ENCODE results near the gene ARAP2. TPM values are rescaled to one million over a fixed set of nuclear protein-coding genes. Genes with fewer than 3 reads are reported as not detected.

The ARAP2 gene
- total RNA-seq, 1 experiment from 2014 or later, result 12.5 TPM

GRCh38 chr4:36277533-36277932 lies 33.2 kb upstream of the ARAP2 start:
- no peak overlapping the region for H3K4me3 ChIP-seq (ENCODE audit: low read length)
- H3K36me3 ChIP-seq (ENCODE audit: low read depth, low read length), result no peaks in the 10 kb centered on the region
- intact Hi-C loops (cut with micrococcal nuclease), result no loop called here
- CTCF ChIA-PET, result no interaction called here
- H3K4me2 ChIP-seq (ENCODE audit: low read length), result no peak overlapping the region
- ATAC-seq (no peak), DNase-seq (no peak)
- no peaks in the 10 kb centered on the region for H3K9me3 ChIP-seq (ENCODE audit: low read length)
- H2AFZ ChIP-seq (ENCODE audit: low read length), result no peak overlapping the region
- H3K4me1 ChIP-seq (ENCODE audit: insufficient read depth, low read length), result peaks cover 28% of the 10 kb centered on the region
- POLR2A ChIA-PET (ENCODE audit: unreplicated experiment), result no interaction called here
- H3K27me3 ChIP-seq (ENCODE audit: low read length), result no peaks in the 10 kb centered on the region
- no peak overlapping the region for H3K27ac ChIP-seq (ENCODE audit: low read length)
- H3K79me2 ChIP-seq (ENCODE audit: low read length), result no peaks in the 10 kb centered on the region
- TF ChIP-seq EZH2phosphoT487 (IDR thresholded peaks at IDR 0.05; ENCODE audit: borderline replicate concordance, low read length) (no peak), CTCF (conservative IDR thresholded peaks at IDR 0.05; ENCODE audit: low read depth, low read length) (no peak), EZH2 (IDR thresholded peaks at IDR 0.05; ENCODE audit: low read length, unreplicated experiment) (no peak)
- peaks cover 6% of the 10 kb centered on the region for H3F3A ChIP-seq (ENCODE audit: low read length, unreplicated experiment)
- H4K20me1 ChIP-seq (ENCODE audit: low read length), result no peaks in the 10 kb centered on the region
- no TSS peak for BruUV-seq (replicated peaks)
- H3K9ac ChIP-seq (ENCODE audit: low read length), result no peak overlapping the region
- no peaks in the 10 kb centered on the region for H3K9me2 ChIP-seq (replicated peaks; ENCODE audit: low read length)

GRCh38 chr4:36274158-36274557 lies 29.8 kb upstream of the ARAP2 start:
- no TSS peak for BruUV-seq (replicated peaks)

GRCh38 chr4:36273276-36273675 lies 29.0 kb upstream of the ARAP2 start:
- no peaks in the 10 kb centered on the region for H3K36me3 ChIP-seq (ENCODE audit: low read depth, low read length)
- H3K9me3 ChIP-seq (ENCODE audit: low read length), result no peaks in the 10 kb centered on the region
- intact Hi-C loops (cut with micrococcal nuclease), result no loop called here
- H3K9ac ChIP-seq (ENCODE audit: low read length), result no peak overlapping the region
- no peaks in the 10 kb centered on the region for H3K9me2 ChIP-seq (replicated peaks; ENCODE audit: low read length)
- H2AFZ ChIP-seq (ENCODE audit: low read length), result no peak overlapping the region
- ATAC-seq (peak; percentile 79), DNase-seq (peak; percentile 79)
- H3K4me1 ChIP-seq (ENCODE audit: insufficient read depth, low read length), result peaks cover 15% of the 10 kb centered on the region
- peaks cover 6% of the 10 kb centered on the region for H3F3A ChIP-seq (ENCODE audit: low read length, unreplicated experiment)
- BruUV-seq (replicated peaks), result no TSS peak
- no peaks in the 10 kb centered on the region for H3K27me3 ChIP-seq (ENCODE audit: low read length)
- H3K4me2 ChIP-seq (ENCODE audit: low read length), result peak overlapping the region; percentile 72
- H3K27ac ChIP-seq (ENCODE audit: low read length), result peak overlapping the region; percentile 68
- no peaks in the 10 kb centered on the region for H4K20me1 ChIP-seq (ENCODE audit: low read length)
- TF ChIP-seq EZH2 (IDR thresholded peaks at IDR 0.05; ENCODE audit: low read length, unreplicated experiment) (no peak), EZH2phosphoT487 (IDR thresholded peaks at IDR 0.05; ENCODE audit: borderline replicate concordance, low read length) (no peak), CTCF (conservative IDR thresholded peaks at IDR 0.05; ENCODE audit: low read depth, low read length) (no peak)
- H3K79me2 ChIP-seq (ENCODE audit: low read length), result no peaks in the 10 kb centered on the region
- ChIA-PET POLR2A (ENCODE audit: unreplicated experiment) (no interaction called here), CTCF (no interaction called here)
- no peak overlapping the region; the same call in 1 of the 2 replicates for H3K4me3 ChIP-seq (ENCODE audit: low read length)

More at GRCh38 chr4:36274158-36274557, 29.8 kb upstream of the ARAP2 start:
- ChIA-PET CTCF (no interaction called here), POLR2A (ENCODE audit: unreplicated experiment) (no interaction called here)
- Histone ChIP-seq H3K9ac (ENCODE audit: low read length) (no peak overlapping the region), H3K79me2 (ENCODE audit: low read length) (no peaks in the 10 kb centered on the region), H3K36me3 (ENCODE audit: low read depth, low read length) (no peaks in the 10 kb centered on the region), H3K4me1 (ENCODE audit: insufficient read depth, low read length) (peaks cover 15% of the 10 kb centered on the region), H3F3A (ENCODE audit: low read length, unreplicated experiment) (peaks cover 6% of the 10 kb centered on the region), H2AFZ (ENCODE audit: low read length) (no peak overlapping the region), H3K4me3 (ENCODE audit: low read length) (no peak overlapping the region), H3K9me3 (ENCODE audit: low read length) (no peaks in the 10 kb centered on the region), H3K4me2 (ENCODE audit: low read length) (peak overlapping the region; percentile 72), H3K9me2 (replicated peaks; ENCODE audit: low read length) (no peaks in the 10 kb centered on the region), H3K27me3 (ENCODE audit: low read length) (no peaks in the 10 kb centered on the region), H3K27ac (ENCODE audit: low read length) (peak overlapping the region; percentile 50; the same call in 1 of the 2 replicates), H4K20me1 (ENCODE audit: low read length) (no peaks in the 10 kb centered on the region)
- DNase-seq (peak; percentile 53), ATAC-seq (peak; percentile 33; the same call in 1 of the 2 replicates)
- intact Hi-C loops (cut with micrococcal nuclease), result no loop called here
- TF ChIP-seq CTCF (conservative IDR thresholded peaks at IDR 0.05; ENCODE audit: low read depth, low read length), result no peak

Data from PC-3 (cell line).